Ascending aorta (tissue), 2 donors: ENCODE data around the gene CHRNA1. TPM values are rescaled to one million over a fixed set of nuclear protein-coding genes. Genes with fewer than 3 reads are reported as not detected.
A peak's percentile ranks its signal among the peaks of the same experiment; 100 is the strongest.

ENCODE experiments used
- DNase-seq, 2 donors: peaks; one replicate each; pipeline ENCODE4 v3.0.0-alpha.2; 2019; ENCODE audit warnings: low spot score in 2 of 2
- H3K27ac ChIP-seq, 2 donors: fragments of 200-600 bp; sonication (generic); one replicate each; pipeline ENCODE4 v1.5.1; 2016 to 2017; ENCODE audit warnings: mild to moderate bottlenecking in 1 of 2
- H3K27me3 ChIP-seq: fragments of 200-600 bp; sonication (generic); one replicate; pipeline ENCODE4 v1.5.1; 2017
- H3K36me3 ChIP-seq, 2 donors: fragments of 200-600 bp; sonication (generic); one replicate each; pipeline ENCODE4 v1.5.1; 2016
- H3K4me1 ChIP-seq, 2 donors: fragments of 200-600 bp; sonication (generic); one replicate each; pipeline ENCODE4 v1.5.1; 2016 to 2017; ENCODE audit warnings: mild to moderate bottlenecking in 1 of 2
- H3K4me3 ChIP-seq, 2 donors: fragments of 200-600 bp; sonication (generic); one replicate each; pipeline ENCODE4 v1.5.1; 2016 to 2017; ENCODE audit warnings: mild to moderate bottlenecking in 1 of 2
- H3K9me3 ChIP-seq, 2 donors: fragments of 200-600 bp; sonication (generic); one replicate each; pipeline ENCODE4 v1.5.1; 2016
- CTCF ChIP-seq, 3 experiments: fragments of 200-600 bp in 2 of 3; fragments of 450-650 bp in 1 of 3; sonication (generic) in 2 of 3; IDR thresholded peaks; one replicate each; pipeline ENCODE4 v1.5.1; 2016 to 2019; ENCODE audit warnings: antibody characterized with exemption in 3 of 3, mild to moderate bottlenecking in 1 of 3, moderate library complexity in 1 of 3
- intact Hi-C: fragments of 100-400 bp; cut with DNase I; formaldehyde crosslinking; loops from one replicate; pipeline ENCODE4 v1.15.1; 2023
- total RNA-seq: library from RNA; depleted of rRNA; stranded (reverse); fragments of >200 nt; gene quantifications from one replicate; pipeline ENCODE4 v1.1.0, GENCODE V29; 2016

Gene CHRNA1
- total RNA-seq, 1 donor from 2014 or later, result not detected

- Histone ChIP-seq H3K27ac (no peak overlapping the region), H3K4me1 (no peaks in the 10 kb centered on the region), H3K4me3 (no peak overlapping the region), H3K36me3 (no peaks in the 10 kb centered on the region), H3K9me3 (no peaks in the 10 kb centered on the region), H3K27me3 (no peaks in the 10 kb centered on the region)
- no peak for TF ChIP-seq CTCF (IDR thresholded peaks at IDR 0.05)
- no peak for DNase-seq
- intact Hi-C loops, result no loop called here
Observed at GRCh38 chr2:174738841-174739240, 25.4 kb downstream of the CHRNA1 start.

GRCh38 chr2:174731546-174731945 is 32.7 kb downstream of the CHRNA1 start:
- intact Hi-C loops, result no loop called here
- DNase-seq, result no peak

GRCh38 chr2:174730698-174731018 is 33.6 kb downstream of the CHRNA1 start:
- H3K9me3 ChIP-seq, result no peaks in the 10 kb centered on the region

More at GRCh38 chr2:174731546-174731945, 32.7 kb downstream of the CHRNA1 start:
- no peak overlapping the region for H3K4me3 ChIP-seq
- H3K9me3 ChIP-seq, result no peaks in the 10 kb centered on the region
- no peaks in the 10 kb centered on the region for H3K36me3 ChIP-seq
- no peaks in the 10 kb centered on the region for H3K4me1 ChIP-seq
- H3K27me3 ChIP-seq, result no peaks in the 10 kb centered on the region
- no peak for TF ChIP-seq CTCF (IDR thresholded peaks at IDR 0.05)
- H3K27ac ChIP-seq, result no peak overlapping the region

DNA sequence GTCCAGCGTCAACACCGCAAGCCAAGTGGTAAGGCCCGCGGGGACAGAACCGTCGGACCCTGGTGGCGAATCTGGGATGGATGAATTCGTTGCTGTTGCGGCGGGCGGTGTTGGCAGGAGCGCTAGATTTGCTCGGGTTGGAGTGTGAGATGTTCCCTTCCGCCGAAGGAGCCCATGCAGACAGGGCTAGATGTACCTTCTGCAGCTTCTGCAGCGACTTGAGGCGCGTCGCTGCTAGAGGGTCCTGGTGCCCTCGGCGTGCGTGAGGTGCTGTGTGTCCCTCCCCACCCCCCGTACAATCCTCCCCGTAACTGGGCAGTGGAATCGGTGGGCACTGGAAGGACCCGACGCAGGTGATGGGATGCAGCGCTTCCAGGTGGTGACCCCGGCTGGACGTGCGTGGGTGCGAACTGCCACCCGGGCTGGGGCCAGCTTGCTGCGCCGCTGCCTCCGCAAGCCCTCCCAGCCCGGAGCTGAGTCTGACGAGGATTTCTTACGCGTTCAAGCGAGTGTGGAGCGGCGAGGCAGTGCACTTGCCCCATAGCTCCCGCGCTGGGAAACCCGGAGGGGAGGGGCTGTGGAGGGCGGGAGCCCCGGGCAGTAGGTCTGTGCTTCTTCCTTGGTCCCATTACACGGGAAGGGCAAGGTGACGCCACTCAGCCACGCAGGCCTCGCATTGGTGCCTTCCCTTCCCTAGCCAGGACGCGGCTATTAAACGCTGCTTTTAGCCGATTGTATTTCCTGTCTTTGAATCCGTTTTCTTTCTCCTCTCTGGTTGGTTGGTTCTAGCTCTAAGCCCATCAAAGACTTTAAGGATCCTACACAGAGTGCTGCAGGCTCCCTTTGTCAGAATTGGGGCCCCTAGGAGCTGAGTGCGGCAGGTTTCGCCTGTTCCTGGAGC is 34.2 kb downstream of the CHRNA1 start:
- H3K27me3 ChIP-seq, result no peaks in the 10 kb centered on the region
- H3K4me1 ChIP-seq, result no peaks in the 10 kb centered on the region
- DNase-seq, result no peak
- H3K27ac ChIP-seq, result no peak overlapping the region
- intact Hi-C loops, result no loop called here
- H3K9me3 ChIP-seq, result no peaks in the 10 kb centered on the region
- no peaks in the 10 kb centered on the region for H3K36me3 ChIP-seq
- peak overlapping the region; percentile 42 to 65 for H3K4me3 ChIP-seq
- no peak for TF ChIP-seq CTCF (IDR thresholded peaks at IDR 0.05)

More at GRCh38 chr2:174730698-174731018, 33.6 kb downstream of the CHRNA1 start:
- H3K4me3 ChIP-seq, result peak overlapping the region; percentile 42 to 65
- H3K4me1 ChIP-seq, result no peaks in the 10 kb centered on the region
- H3K27me3 ChIP-seq, result no peaks in the 10 kb centered on the region
- intact Hi-C loops, result no loop called here
- no peak for DNase-seq
- no peaks in the 10 kb centered on the region for H3K36me3 ChIP-seq
- no peak for TF ChIP-seq CTCF (IDR thresholded peaks at IDR 0.05)
- no peak overlapping the region for H3K27ac ChIP-seq

DNA sequence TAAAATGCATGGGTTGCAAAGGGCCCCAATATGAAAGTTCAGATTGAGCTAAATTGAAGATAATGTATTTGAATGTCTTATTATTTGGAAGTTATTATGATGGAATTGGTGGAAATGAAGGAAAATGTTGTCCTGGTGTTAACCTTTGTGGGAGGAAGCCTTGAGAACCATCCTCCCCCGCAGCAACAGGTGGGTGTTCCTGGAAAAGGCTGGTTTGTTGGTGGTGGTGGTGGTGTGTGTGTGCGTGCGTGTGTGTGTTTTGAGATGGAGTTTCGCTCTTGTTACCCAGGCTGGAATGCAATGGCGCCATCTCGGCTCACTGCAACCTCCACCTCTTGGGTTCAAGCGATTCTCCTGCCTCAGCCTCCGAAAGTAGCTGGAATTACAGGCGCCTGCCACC is 36.2 kb downstream of the CHRNA1 start:
- no peaks in the 10 kb centered on the region for H3K36me3 ChIP-seq

More for the DNA sequence above, 36.2 kb downstream of the CHRNA1 start:
- DNase-seq, result no peak
- no peak overlapping the region for H3K4me3 ChIP-seq
- H3K27me3 ChIP-seq, result no peaks in the 10 kb centered on the region
- no peak for TF ChIP-seq CTCF (IDR thresholded peaks at IDR 0.05)
- intact Hi-C loops, result no loop called here
- no peaks in the 10 kb centered on the region for H3K9me3 ChIP-seq
- H3K27ac ChIP-seq, result no peak overlapping the region
- no peaks in the 10 kb centered on the region for H3K4me1 ChIP-seq
